ENCODE results near the gene PRRT4. TPM values are rescaled to one million over a fixed set of nuclear protein-coding genes. Genes with fewer than 3 reads are reported as not detected.

PRRT4 gene
- total and polyA plus RNA-seq, 2 of the 13 experiments (the other 11 are each of a cell fraction or from before 2014, with no cell fraction given): not detected

DNA sequence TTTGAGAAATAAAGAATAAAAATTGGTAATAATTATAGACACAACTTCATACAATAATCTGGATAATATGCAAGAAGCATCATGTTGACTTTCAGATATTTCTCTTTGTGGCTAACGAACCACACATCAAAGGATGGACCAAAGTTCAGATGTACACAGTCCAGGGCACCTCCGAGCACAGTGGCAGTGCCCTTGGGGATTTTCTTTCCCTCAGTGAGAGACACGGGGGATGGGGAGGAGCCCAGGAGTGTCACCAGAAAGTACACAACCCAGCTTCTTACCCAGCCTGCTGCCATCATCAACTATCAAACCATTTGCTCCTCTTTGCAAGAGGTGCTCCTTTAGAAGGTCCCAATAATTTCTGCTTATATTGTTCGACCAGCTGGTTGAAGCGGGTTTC lies 51.0 kb downstream of the PRRT4 start (continued):
- TF ChIP-seq, protein P1, sequence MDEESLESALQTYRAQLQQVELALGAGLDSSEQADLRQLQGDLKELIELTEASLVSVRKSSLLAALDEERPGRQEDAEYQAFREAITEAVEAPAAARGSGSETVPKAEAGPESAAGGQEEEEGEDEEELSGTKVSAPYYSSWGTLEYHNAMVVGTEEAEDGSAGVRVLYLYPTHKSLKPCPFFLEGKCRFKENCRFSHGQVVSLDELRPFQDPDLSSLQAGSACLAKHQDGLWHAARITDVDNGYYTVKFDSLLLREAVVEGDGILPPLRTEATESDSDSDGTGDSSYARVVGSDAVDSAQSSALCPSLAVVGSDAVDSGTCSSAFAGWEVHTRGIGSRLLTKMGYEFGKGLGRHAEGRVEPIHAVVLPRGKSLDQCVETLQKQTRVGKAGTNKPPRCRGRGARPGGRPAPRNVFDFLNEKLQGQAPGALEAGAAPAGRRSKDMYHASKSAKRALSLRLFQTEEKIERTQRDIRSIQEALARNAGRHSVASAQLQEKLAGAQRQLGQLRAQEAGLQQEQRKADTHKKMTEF (CRISPR knock-in tag; IDR thresholded peaks at IDR 0.05): peak; percentile 44; the same call in 1 of the 2 replicates
- TF ChIP-seq ZNF768 (CRISPR knock-in tag; IDR thresholded peaks at IDR 0.05) (no peak), HNRNPK (IDR thresholded peaks at IDR 0.05; ENCODE audit: low read depth, low read length, poor library complexity, severe bottlenecking) (no peak), NFYC (CRISPR knock-in tag; IDR thresholded peaks at IDR 0.05) (no peak), GTF3A (CRISPR knock-in tag; conservative IDR thresholded peaks at IDR 0.05) (no peak), ZNF784 (CRISPR knock-in tag; IDR thresholded peaks at IDR 0.05; ENCODE audit: borderline replicate concordance) (no peak), THRA (CRISPR knock-in tag; IDR thresholded peaks at IDR 0.05; ENCODE audit: borderline replicate concordance) (peak; percentile 31; the same call in 1 of the 2 replicates), NAIF1 (CRISPR knock-in tag; IDR thresholded peaks at IDR 0.05; ENCODE audit: borderline replicate concordance) (no peak), FOXA1 (IDR thresholded peaks at IDR 0.05) (0 out of 2 replicates have a peak, but pooled peaks have one; percentile 19), FOXA1 (CRISPR knock-in tag; IDR thresholded peaks at IDR 0.05) (peak; percentile 83), RXRA (CRISPR knock-in tag; IDR thresholded peaks at IDR 0.05) (peak; percentile 37; the same call in 1 of the 2 replicates), SOX13 (IDR thresholded peaks at IDR 0.05) (no peak), SOX13 (CRISPR knock-in tag; conservative IDR thresholded peaks at IDR 0.05 in 1 of 2, IDR thresholded peaks at IDR 0.05 in 1 of 2) (peak in 1 of 2 experiments; percentile 89; a peak in 2 of 4 replicates), ZNF451 (CRISPR knock-in tag; IDR thresholded peaks at IDR 0.05) (no peak), ZNF781 (CRISPR knock-in tag; IDR thresholded peaks at IDR 0.05; ENCODE audit: borderline replicate concordance, not compliant biosample characterization) (no peak), ZNF546 (CRISPR knock-in tag; conservative IDR thresholded peaks at IDR 0.05) (no peak), ZNF782 (CRISPR knock-in tag; IDR thresholded peaks at IDR 0.05; ENCODE audit: borderline replicate concordance) (no peak), ZNF569 (CRISPR knock-in tag; IDR thresholded peaks at IDR 0.05; ENCODE audit: borderline replicate concordance) (no peak), ZNF567 (CRISPR knock-in tag; IDR thresholded peaks at IDR 0.05; ENCODE audit: borderline replicate concordance) (no peak), TGIF2 (CRISPR knock-in tag; IDR thresholded peaks at IDR 0.05) (no peak), ZFP1 (CRISPR knock-in tag; IDR thresholded peaks at IDR 0.05) (no peak)
- TF ChIP-seq, protein P2, sequence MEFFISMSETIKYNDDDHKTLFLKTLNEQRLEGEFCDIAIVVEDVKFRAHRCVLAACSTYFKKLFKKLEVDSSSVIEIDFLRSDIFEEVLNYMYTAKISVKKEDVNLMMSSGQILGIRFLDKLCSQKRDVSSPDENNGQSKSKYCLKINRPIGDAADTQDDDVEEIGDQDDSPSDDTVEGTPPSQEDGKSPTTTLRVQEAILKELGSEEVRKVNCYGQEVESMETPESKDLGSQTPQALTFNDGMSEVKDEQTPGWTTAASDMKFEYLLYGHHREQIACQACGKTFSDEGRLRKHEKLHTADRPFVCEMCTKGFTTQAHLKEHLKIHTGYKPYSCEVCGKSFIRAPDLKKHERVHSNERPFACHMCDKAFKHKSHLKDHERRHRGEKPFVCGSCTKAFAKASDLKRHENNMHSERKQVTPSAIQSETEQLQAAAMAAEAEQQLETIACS (CRISPR knock-in tag; IDR thresholded peaks at IDR 0.05): no peak
- TF ChIP-seq, protein P3, sequence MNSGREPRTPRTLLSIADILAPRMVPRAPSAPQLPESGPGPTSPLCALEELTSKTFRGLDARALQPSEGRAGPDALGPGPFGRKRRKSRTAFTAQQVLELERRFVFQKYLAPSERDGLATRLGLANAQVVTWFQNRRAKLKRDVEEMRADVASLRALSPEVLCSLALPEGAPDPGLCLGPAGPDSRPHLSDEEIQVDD (CRISPR knock-in tag; IDR thresholded peaks at IDR 0.05; ENCODE audit: borderline replicate concordance): no peak
- TF ChIP-seq, protein P4, sequence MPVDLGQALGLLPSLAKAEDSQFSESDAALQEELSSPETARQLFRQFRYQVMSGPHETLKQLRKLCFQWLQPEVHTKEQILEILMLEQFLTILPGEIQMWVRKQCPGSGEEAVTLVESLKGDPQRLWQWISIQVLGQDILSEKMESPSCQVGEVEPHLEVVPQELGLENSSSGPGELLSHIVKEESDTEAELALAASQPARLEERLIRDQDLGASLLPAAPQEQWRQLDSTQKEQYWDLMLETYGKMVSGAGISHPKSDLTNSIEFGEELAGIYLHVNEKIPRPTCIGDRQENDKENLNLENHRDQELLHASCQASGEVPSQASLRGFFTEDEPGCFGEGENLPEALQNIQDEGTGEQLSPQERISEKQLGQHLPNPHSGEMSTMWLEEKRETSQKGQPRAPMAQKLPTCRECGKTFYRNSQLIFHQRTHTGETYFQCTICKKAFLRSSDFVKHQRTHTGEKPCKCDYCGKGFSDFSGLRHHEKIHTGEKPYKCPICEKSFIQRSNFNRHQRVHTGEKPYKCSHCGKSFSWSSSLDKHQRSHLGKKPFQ (CRISPR knock-in tag; IDR thresholded peaks at IDR 0.05; ENCODE audit: insufficient replicate concordance): no peak

Data from HepG2 (cell line).